Duodenal mucosa (tissue), 2 donors: ENCODE data around the gene RASA3.
"Not testable (repeated sequence)": the region's sequence is repeated elsewhere in the genome, so short reads cannot be mapped to it uniquely, and the experiment has no call there.

Experiments
- H3K27ac ChIP-seq: one replicate; pipeline ENCODE4 v1.7.0; 2013; ENCODE audit warnings: low read depth, low read length
- H3K27me3 ChIP-seq, 2 donors: one replicate each; pipeline ENCODE4 v1.7.0; 2013; ENCODE audit warnings: low read length in 2 of 2, control low read depth in 1 of 2; ENCODE audit not compliant: insufficient read depth in 2 of 2, control insufficient read depth in 1 of 2
- H3K36me3 ChIP-seq, 2 donors: one replicate each; pipeline ENCODE4 v1.7.0; 2013; ENCODE audit warnings: low read length in 2 of 2, control low read depth in 1 of 2; ENCODE audit not compliant: insufficient read depth in 2 of 2, control insufficient read depth in 1 of 2
- H3K4me1 ChIP-seq, 2 donors: one replicate each; pipeline ENCODE4 v1.7.0; 2013; ENCODE audit warnings: low read length in 2 of 2, control low read depth in 1 of 2; ENCODE audit not compliant: insufficient read depth in 2 of 2, control insufficient read depth in 1 of 2
- H3K4me3 ChIP-seq, 2 donors: one replicate each; pipeline ENCODE4 v1.7.0; 2013; ENCODE audit warnings: low read length in 2 of 2, low read depth in 1 of 2
- H3K9ac ChIP-seq, 2 donors: one replicate each; pipeline ENCODE4 v1.7.0; 2013; ENCODE audit warnings: low read length in 2 of 2, low read depth in 1 of 2
- H3K9me3 ChIP-seq, 2 donors: one replicate each; pipeline ENCODE4 v1.7.0; 2013; ENCODE audit warnings: low read length in 2 of 2, control low read depth in 1 of 2; ENCODE audit not compliant: control insufficient read depth in 1 of 2

Gene RASA3

GRCh38 chr13:114076329-114077090 lies 55.9 kb downstream of the RASA3 start:
- Histone ChIP-seq H3K4me1 (no peaks in the 10 kb centered on the region), H3K4me3 (no peak overlapping the region), H3K36me3 (no peaks in the 10 kb centered on the region), H3K27me3 (no peaks in the 10 kb centered on the region), H3K9ac (no peak overlapping the region), H3K9me3 (no peaks in the 10 kb centered on the region), H3K27ac (no peak overlapping the region)

GRCh38 chr13:114075811-114076210 lies 56.6 kb downstream of the RASA3 start:
- H3K9ac ChIP-seq, H3K4me3 ChIP-seq, H3K36me3 ChIP-seq, H3K27ac ChIP-seq, H3K27me3 ChIP-seq, H3K9me3 ChIP-seq, H3K4me1 ChIP-seq: not testable (repeated sequence)

GRCh38 chr13:114074671-114075315 lies 57.6 kb downstream of the RASA3 start:
- Histone ChIP-seq H3K9me3 (no peaks in the 10 kb centered on the region), H3K27me3 (no peaks in the 10 kb centered on the region), H3K36me3 (no peaks in the 10 kb centered on the region), H3K9ac (no peak overlapping the region), H3K27ac (no peak overlapping the region), H3K4me3 (no peak overlapping the region), H3K4me1 (no peaks in the 10 kb centered on the region)

GRCh38 chr13:114073881-114074612 lies 58.4 kb downstream of the RASA3 start:
- H3K4me1 ChIP-seq, result peaks cover 2% of the 10 kb centered on the region in 2 donors
- no peaks in the 10 kb centered on the region for H3K9me3 ChIP-seq
- H3K9ac ChIP-seq, result no peak overlapping the region

GRCh38 chr13:114072421-114072820 lies 60.0 kb downstream of the RASA3 start:
- Histone ChIP-seq H3K9ac (no peak overlapping the region), H3K27me3 (no peaks in the 10 kb centered on the region), H3K4me1 (peaks cover 16 to 18% of the 10 kb centered on the region in 2 donors), H3K36me3 (no peaks in the 10 kb centered on the region), H3K9me3 (no peaks in the 10 kb centered on the region), H3K27ac (no peak overlapping the region), H3K4me3 (no peak overlapping the region)

More at GRCh38 chr13:114073881-114074612, 58.4 kb downstream of the RASA3 start:
- Histone ChIP-seq H3K36me3 (no peaks in the 10 kb centered on the region), H3K4me3 (no peak overlapping the region), H3K27me3 (no peaks in the 10 kb centered on the region), H3K27ac (no peak overlapping the region)

GRCh38 chr13:114071991-114072390 lies 60.4 kb downstream of the RASA3 start:
- H3K9ac ChIP-seq, result no peak overlapping the region
- no peaks in the 10 kb centered on the region for H3K9me3 ChIP-seq
- no peak overlapping the region for H3K4me3 ChIP-seq
- H3K36me3 ChIP-seq, result no peaks in the 10 kb centered on the region
- no peaks in the 10 kb centered on the region for H3K27me3 ChIP-seq
- peaks cover 18% of the 10 kb centered on the region in 2 donors for H3K4me1 ChIP-seq
- no peak overlapping the region for H3K27ac ChIP-seq

- Histone ChIP-seq H3K9me3 (no peaks in the 10 kb centered on the region), H3K36me3 (no peaks in the 10 kb centered on the region), H3K4me3 (no peak overlapping the region), H3K27me3 (no peaks in the 10 kb centered on the region), H3K27ac (no peak overlapping the region), H3K9ac (no peak overlapping the region), H3K4me1 (peaks cover 21 to 24% of the 10 kb centered on the region in 2 donors)
Observed at GRCh38 chr13:114071410-114071809, 61.0 kb downstream of the RASA3 start.

- H3K27me3 ChIP-seq, result no peaks in the 10 kb centered on the region
- H3K27ac ChIP-seq, result no peak overlapping the region
- H3K4me1 ChIP-seq, result peaks cover 31 to 36% of the 10 kb centered on the region in 2 donors
Observed at GRCh38 chr13:114070098-114070799, 62.2 kb downstream of the RASA3 start.

GRCh38 chr13:114069376-114070097 lies 62.9 kb downstream of the RASA3 start:
- no peak overlapping the region for H3K27ac ChIP-seq
- no peak overlapping the region for H3K4me3 ChIP-seq
- peaks cover 38 to 43% of the 10 kb centered on the region in 2 donors for H3K4me1 ChIP-seq
- H3K9me3 ChIP-seq, result no peaks in the 10 kb centered on the region
- H3K27me3 ChIP-seq, result no peaks in the 10 kb centered on the region
- no peak overlapping the region for H3K9ac ChIP-seq
- no peaks in the 10 kb centered on the region for H3K36me3 ChIP-seq

More at GRCh38 chr13:114070098-114070799, 62.2 kb downstream of the RASA3 start:
- Histone ChIP-seq H3K4me3 (no peak overlapping the region), H3K9ac (no peak overlapping the region), H3K9me3 (no peaks in the 10 kb centered on the region), H3K36me3 (no peaks in the 10 kb centered on the region)
